Measurements from ENCODE around the gene PIGO.

DNA sequence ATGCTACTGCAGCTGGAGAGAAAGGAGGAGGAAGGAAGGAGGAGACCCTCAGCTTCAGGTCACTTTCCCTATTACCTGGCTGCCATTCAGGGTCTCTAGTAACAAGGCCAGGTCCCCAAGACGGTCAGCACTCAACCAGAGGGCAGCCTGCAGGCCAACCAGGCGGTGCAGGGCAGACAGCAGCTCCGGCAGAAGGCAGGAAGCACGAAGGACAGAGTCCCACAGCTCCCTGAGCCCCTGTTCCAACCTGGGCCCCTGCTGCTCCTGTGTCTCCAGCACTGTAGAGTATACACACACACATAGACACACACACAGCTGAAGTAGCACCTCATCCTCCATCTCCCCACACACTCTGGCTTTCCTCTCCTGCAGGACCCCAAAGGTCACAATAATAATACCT is 18.3 kb downstream of the PIGO start:
- TF ChIP-seq, protein P1, sequence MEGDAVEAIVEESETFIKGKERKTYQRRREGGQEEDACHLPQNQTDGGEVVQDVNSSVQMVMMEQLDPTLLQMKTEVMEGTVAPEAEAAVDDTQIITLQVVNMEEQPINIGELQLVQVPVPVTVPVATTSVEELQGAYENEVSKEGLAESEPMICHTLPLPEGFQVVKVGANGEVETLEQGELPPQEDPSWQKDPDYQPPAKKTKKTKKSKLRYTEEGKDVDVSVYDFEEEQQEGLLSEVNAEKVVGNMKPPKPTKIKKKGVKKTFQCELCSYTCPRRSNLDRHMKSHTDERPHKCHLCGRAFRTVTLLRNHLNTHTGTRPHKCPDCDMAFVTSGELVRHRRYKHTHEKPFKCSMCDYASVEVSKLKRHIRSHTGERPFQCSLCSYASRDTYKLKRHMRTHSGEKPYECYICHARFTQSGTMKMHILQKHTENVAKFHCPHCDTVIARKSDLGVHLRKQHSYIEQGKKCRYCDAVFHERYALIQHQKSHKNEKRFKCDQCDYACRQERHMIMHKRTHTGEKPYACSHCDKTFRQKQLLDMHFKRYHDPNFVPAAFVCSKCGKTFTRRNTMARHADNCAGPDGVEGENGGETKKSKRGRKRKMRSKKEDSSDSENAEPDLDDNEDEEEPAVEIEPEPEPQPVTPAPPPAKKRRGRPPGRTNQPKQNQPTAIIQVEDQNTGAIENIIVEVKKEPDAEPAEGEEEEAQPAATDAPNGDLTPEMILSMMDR (IDR thresholded peaks at IDR 0.05): no peak
- TF ChIP-seq POLR2AphosphoS5 (IDR thresholded peaks at IDR 0.05) (no peak), EP300 (IDR thresholded peaks at IDR 0.05) (no peak)

All from esophagus muscularis mucosa (tissue), 4 donors.